Measurements from ENCODE around the gene SUN2. TPM values are rescaled to one million over a fixed set of nuclear protein-coding genes. Genes with fewer than 3 reads are reported as not detected.
A peak's percentile ranks its signal among the peaks of the same experiment; 100 is the strongest.

The SUN2 gene
- total and polyA plus RNA-seq, 2 of the 4 experiments (the other 2 are of a cell fraction) = 27.8 to 50.0 TPM

- intact Hi-C loops (cut with micrococcal nuclease) = no loop called here
- no peak overlapping the region for H3K4ac ChIP-seq (ENCODE audit: low read depth, low read length)
- H2AK5ac ChIP-seq (ENCODE audit: low read depth, low read length) = no peak overlapping the region
- H2AFZ ChIP-seq (replicated peaks; ENCODE audit: low read length, poor library complexity) = no peak overlapping the region
- no peak overlapping the region for H3K4me3 ChIP-seq (ENCODE audit: insufficient read depth, low read depth, low read length)
- H3K23ac ChIP-seq (ENCODE audit: low read depth, low read length) = no peak overlapping the region
- peaks cover 65% of the 10 kb centered on the region for H4K20me1 ChIP-seq (ENCODE audit: insufficient read depth, low read length)
- no peak overlapping the region for H2AK9ac ChIP-seq (replicated peaks; ENCODE audit: low read depth, low read length, poor library complexity)
- POLR2A ChIA-PET (ENCODE audit: unreplicated experiment) = no interaction called here
- H3K27ac ChIP-seq (ENCODE audit: insufficient read depth, low read length) = no peak overlapping the region
- dilution Hi-C loops (cut with HindIII; ENCODE audit: low sequenced_read_pairs, unreplicated experiment) = no loop called here
- no peak for TF ChIP-seq USF2 (IDR thresholded peaks at IDR 0.05; ENCODE audit: low read depth, low read length)
- no peak for TF ChIP-seq RAD21 (IDR thresholded peaks at IDR 0.05; ENCODE audit: low read length)
- no peak for TF ChIP-seq MAFK (IDR thresholded peaks at IDR 0.05; ENCODE audit: low read depth, low read length)
- TF ChIP-seq NFE2L2 (IDR thresholded peaks at IDR 0.05; ENCODE audit: low read depth, low read length) = no peak
- TF ChIP-seq, protein P1, sequence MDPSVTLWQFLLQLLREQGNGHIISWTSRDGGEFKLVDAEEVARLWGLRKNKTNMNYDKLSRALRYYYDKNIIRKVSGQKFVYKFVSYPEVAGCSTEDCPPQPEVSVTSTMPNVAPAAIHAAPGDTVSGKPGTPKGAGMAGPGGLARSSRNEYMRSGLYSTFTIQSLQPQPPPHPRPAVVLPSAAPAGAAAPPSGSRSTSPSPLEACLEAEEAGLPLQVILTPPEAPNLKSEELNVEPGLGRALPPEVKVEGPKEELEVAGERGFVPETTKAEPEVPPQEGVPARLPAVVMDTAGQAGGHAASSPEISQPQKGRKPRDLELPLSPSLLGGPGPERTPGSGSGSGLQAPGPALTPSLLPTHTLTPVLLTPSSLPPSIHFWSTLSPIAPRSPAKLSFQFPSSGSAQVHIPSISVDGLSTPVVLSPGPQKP (IDR thresholded peaks at IDR 0.05; ENCODE audit: borderline replicate concordance, low read depth, low read length) = no peak
- no peak for TF ChIP-seq SMC3 (IDR thresholded peaks at IDR 0.05; ENCODE audit: low read depth, low read length)
- TF ChIP-seq MAZ (IDR thresholded peaks at IDR 0.05; ENCODE audit: borderline replicate concordance, low read depth, low read length) = no peak
- H3K9ac ChIP-seq (ENCODE audit: low read depth, low read length) = no peak overlapping the region
- H3K4me2 ChIP-seq (ENCODE audit: low read depth, low read length) = no peak overlapping the region
- in situ Hi-C loops (cut with MboI; ENCODE audit: low sequenced_read_pairs) = no loop called here
- H3K14ac ChIP-seq (replicated peaks; ENCODE audit: low read depth, low read length) = no peak overlapping the region
- H4K5ac ChIP-seq (ENCODE audit: low read depth, low read length) = no peak overlapping the region
- H3K4me1 ChIP-seq (ENCODE audit: control insufficient read depth, insufficient read depth, low read length) = peaks cover 4% of the 10 kb centered on the region
- no peaks in the 10 kb centered on the region for H3K27me3 ChIP-seq (ENCODE audit: control insufficient read depth, insufficient read depth, low read length)
- no peak for DNase-seq
- no peaks in the 10 kb centered on the region for H3K9me3 ChIP-seq (ENCODE audit: control insufficient read depth, insufficient read depth, low read length)
- peaks cover 28% of the 10 kb centered on the region for H3K36me3 ChIP-seq (ENCODE audit: control insufficient read depth, insufficient read depth, low read length)
- peak overlapping the region; percentile 7 for H2BK5ac ChIP-seq (ENCODE audit: low read depth, low read length, poor library complexity, severe bottlenecking)
- H2BK120ac ChIP-seq (ENCODE audit: low read depth, low read length) = no peak overlapping the region
- no TSS peak for BruUV-seq (replicated peaks)
- WGBS, 2 experiments (ENCODE audit: extremely low coverage in 2 of 2, insufficient read length in 1 of 2) = 100% methylated on average over 5 of the region's 9 CpGs; no CpG with 5 or more reads in 1 of the 2 experiments
- no peak overlapping the region for H3K56ac ChIP-seq (ENCODE audit: extremely low read depth, insufficient read depth, low read length)
- H2BK15ac ChIP-seq (ENCODE audit: low read depth, low read length) = no peak overlapping the region
- H4K8ac ChIP-seq (ENCODE audit: low read depth in 2 of 2, low read length in 2 of 2) = no peak overlapping the region
- H3K79me1 ChIP-seq (ENCODE audit: low read depth in 1 of 2, low read length in 2 of 2) = peaks cover 44 to 88% of the 10 kb centered on the region in 2 experiments
- H2BK20ac ChIP-seq (ENCODE audit: low read depth, low read length) = no peak overlapping the region
- H3K9me1 ChIP-seq (ENCODE audit: insufficient read depth, low read length) = peaks cover 35% of the 10 kb centered on the region
- ATAC-seq (ENCODE audit: low read depth) = no peak
- H3K18ac ChIP-seq (ENCODE audit: low read depth, low read length) = no peak overlapping the region
- CTCF ChIA-PET = no interaction called here
- no peak overlapping the region for H4K91ac ChIP-seq (ENCODE audit: insufficient read depth, low read depth, low read length)
Measured at GRCh38 chr22:38716826-38717225, 39.0 kb downstream of the SUN2 start.
